ENCODE results near the gene ATMIN.

The ATMIN gene

GRCh38 chr16:81076566-81077075 lies 41.0 kb downstream of the ATMIN start:
- peak overlapping the region; percentile 41 for H3K9ac ChIP-seq (ENCODE audit: low read length)
- peak overlapping the region; percentile 84 for H3K4me3 ChIP-seq (ENCODE audit: low read depth, low read length)
- H3K4me1 ChIP-seq (ENCODE audit: control insufficient read depth in 1 of 2, insufficient read depth in 2 of 2, low read length in 2 of 2): peaks cover 7 to 16% of the 10 kb centered on the region in 2 experiments
- H3K4me2 ChIP-seq (ENCODE audit: low read length): peak overlapping the region; percentile 89
- no peaks in the 10 kb centered on the region for H3K9me3 ChIP-seq (ENCODE audit: insufficient read depth, low read depth, low read length)
- H3K36me3 ChIP-seq (ENCODE audit: control insufficient read depth in 1 of 2, insufficient read depth in 2 of 2, low read length in 2 of 2): no peaks in the 10 kb centered on the region
- no peak overlapping the region for H2AK5ac ChIP-seq (ENCODE audit: low read length)
- H3K27ac ChIP-seq (ENCODE audit: low read depth, low read length): peak overlapping the region; percentile 68
- H2AFZ ChIP-seq (ENCODE audit: insufficient read depth, low read length, poor library complexity): peak overlapping the region; percentile 86
- no CpG with 5 or more reads among the region's 27 CpGs for WGBS (ENCODE audit: extremely low coverage, insufficient coverage, insufficient read length)
- no peak overlapping the region for H3K14ac ChIP-seq (ENCODE audit: low read length)
- H3K27me3 ChIP-seq (ENCODE audit: insufficient read depth, low read length): no peaks in the 10 kb centered on the region
- H3K4ac ChIP-seq (ENCODE audit: low read depth, low read length): no peak overlapping the region
- no peak overlapping the region for H4K12ac ChIP-seq (ENCODE audit: low read depth, low read length)
- H4K91ac ChIP-seq (ENCODE audit: low read depth, low read length): peak overlapping the region; percentile 29
- no peak overlapping the region for H3K23ac ChIP-seq (ENCODE audit: low read length)
- no peak overlapping the region for H2BK120ac ChIP-seq (ENCODE audit: insufficient read depth, low read length, poor library complexity)
- peak overlapping the region; percentile 28 for H4K8ac ChIP-seq (ENCODE audit: low read depth, low read length)
- peak overlapping the region; percentile 32 for H2BK5ac ChIP-seq (ENCODE audit: low read depth, low read length, poor library complexity)
- peaks cover 3% of the 10 kb centered on the region for H3K79me2 ChIP-seq (ENCODE audit: control insufficient read depth, insufficient read depth, low read length, poor library complexity)
- H2BK12ac ChIP-seq (ENCODE audit: low read length): no peak overlapping the region
- DNase-seq: peak; percentile 75 to 79
- peaks cover 10% of the 10 kb centered on the region for H3K79me1 ChIP-seq (ENCODE audit: low read length)
- H3K18ac ChIP-seq (ENCODE audit: low read length): no peak overlapping the region

GRCh38 chr16:81077076-81077940 lies 41.7 kb downstream of the ATMIN start, which contains the start of gene C16orf46:
TSS of gene C16orf46 (minus strand) at chr16:81077238. CDS start at chr16:81063955, 13,283 bp downstream.
- Histone ChIP-seq H3K36me3 (ENCODE audit: control insufficient read depth in 1 of 2, insufficient read depth in 2 of 2, low read length in 2 of 2) (no peaks in the 10 kb centered on the region), H3K4me2 (ENCODE audit: low read length) (peak within 1 kb of the TSS; percentile 89), H3K18ac (ENCODE audit: low read length) (peak within 1 kb of the TSS; percentile 85), H3K79me1 (ENCODE audit: low read length) (peaks cover 10% of the 10 kb centered on the region), H4K12ac (ENCODE audit: low read depth, low read length) (peak within 1 kb of the TSS; percentile 94), H3K27me3 (ENCODE audit: insufficient read depth, low read length) (no peaks in the 10 kb centered on the region), H3K9me3 (ENCODE audit: insufficient read depth, low read depth, low read length) (no peaks in the 10 kb centered on the region), H2BK5ac (ENCODE audit: low read depth, low read length, poor library complexity) (peak within 1 kb of the TSS; percentile 74), H3K4ac (ENCODE audit: low read depth, low read length) (peak within 1 kb of the TSS; percentile 42), H3K27ac (ENCODE audit: low read depth, low read length) (peak within 1 kb of the TSS; percentile 88), H3K9ac (ENCODE audit: low read length) (peak within 1 kb of the TSS; percentile 87), H2BK12ac (ENCODE audit: low read length) (peak within 1 kb of the TSS; percentile 51), H3K79me2 (ENCODE audit: control insufficient read depth, insufficient read depth, low read length, poor library complexity) (peaks cover 3% of the 10 kb centered on the region), H3K23ac (ENCODE audit: low read length) (no peak within 1 kb of the TSS), H3K14ac (ENCODE audit: low read length) (peak within 1 kb of the TSS; percentile 90), H4K8ac (ENCODE audit: low read depth, low read length) (peak within 1 kb of the TSS; percentile 98), H3K4me3 (ENCODE audit: low read depth, low read length) (peak within 1 kb of the TSS; percentile 84), H3K4me1 (ENCODE audit: control insufficient read depth in 1 of 2, insufficient read depth in 2 of 2, low read length in 2 of 2) (peaks cover 4 to 13% of the 10 kb centered on the region in 2 experiments), H4K91ac (ENCODE audit: low read depth, low read length) (peak within 1 kb of the TSS; percentile 89), H2BK120ac (ENCODE audit: insufficient read depth, low read length, poor library complexity) (peak within 1 kb of the TSS; percentile 76), H2AFZ (ENCODE audit: insufficient read depth, low read length, poor library complexity) (peak within 1 kb of the TSS; percentile 87), H2AK5ac (ENCODE audit: low read length) (peak within 1 kb of the TSS; percentile 85)
- no CpG with 5 or more reads among the region's 59 CpGs for WGBS (ENCODE audit: extremely low coverage, insufficient coverage, insufficient read length)
- DNase-seq: peak; percentile 97 to 99

GRCh38 chr16:81080233-81080632 lies 44.6 kb downstream of the ATMIN start:
- peaks cover 3% of the 10 kb centered on the region for H3K79me2 ChIP-seq (ENCODE audit: control insufficient read depth, insufficient read depth, low read length, poor library complexity)
- no peak for DNase-seq
- WGBS (ENCODE audit: extremely low coverage, insufficient coverage, insufficient read length): no CpG with 5 or more reads among the region's 1 CpG

GRCh38 chr16:81081014-81081413 lies 45.4 kb downstream of the ATMIN start:
- no CpG with 5 or more reads among the region's 4 CpGs for WGBS (ENCODE audit: extremely low coverage, insufficient coverage, insufficient read length)
- no peaks in the 10 kb centered on the region for H3K27me3 ChIP-seq (ENCODE audit: insufficient read depth, low read length)
- H3K4me2 ChIP-seq (ENCODE audit: low read length): no peak overlapping the region
- H3K23ac ChIP-seq (ENCODE audit: low read length): no peak overlapping the region
- H3K9me3 ChIP-seq (ENCODE audit: insufficient read depth, low read depth, low read length): no peaks in the 10 kb centered on the region
- peaks cover 3 to 5% of the 10 kb centered on the region in 2 experiments for H3K36me3 ChIP-seq (ENCODE audit: control insufficient read depth in 1 of 2, insufficient read depth in 2 of 2, low read length in 2 of 2)
- no peak overlapping the region for H2BK12ac ChIP-seq (ENCODE audit: low read length)
- H2BK5ac ChIP-seq (ENCODE audit: low read depth, low read length, poor library complexity): no peak overlapping the region
- no peak overlapping the region for H3K4me3 ChIP-seq (ENCODE audit: low read depth, low read length)
- H3K14ac ChIP-seq (ENCODE audit: low read length): no peak overlapping the region
- H4K91ac ChIP-seq (ENCODE audit: low read depth, low read length): no peak overlapping the region
- H4K12ac ChIP-seq (ENCODE audit: low read depth, low read length): no peak overlapping the region
- no peak overlapping the region for H2AK5ac ChIP-seq (ENCODE audit: low read length)
- H3K79me2 ChIP-seq (ENCODE audit: control insufficient read depth, insufficient read depth, low read length, poor library complexity): peaks cover 3% of the 10 kb centered on the region
- no peak overlapping the region for H4K8ac ChIP-seq (ENCODE audit: low read depth, low read length)
- no peak overlapping the region for H3K27ac ChIP-seq (ENCODE audit: low read depth, low read length)
- H3K9ac ChIP-seq (ENCODE audit: low read length): no peak overlapping the region
- H3K79me1 ChIP-seq (ENCODE audit: low read length): peaks cover 8% of the 10 kb centered on the region
- no peak overlapping the region for H3K4ac ChIP-seq (ENCODE audit: low read depth, low read length)
- no peak for DNase-seq
- H3K4me1 ChIP-seq (ENCODE audit: control insufficient read depth in 1 of 2, insufficient read depth in 2 of 2, low read length in 2 of 2): peaks cover 4 to 7% of the 10 kb centered on the region in 2 experiments
- no peak overlapping the region for H2BK120ac ChIP-seq (ENCODE audit: insufficient read depth, low read length, poor library complexity)
- H2AFZ ChIP-seq (ENCODE audit: insufficient read depth, low read length, poor library complexity): no peak overlapping the region
- no peak overlapping the region for H3K18ac ChIP-seq (ENCODE audit: low read length)

More at GRCh38 chr16:81080233-81080632, 44.6 kb downstream of the ATMIN start:
- H3K4me1 ChIP-seq (ENCODE audit: control insufficient read depth in 1 of 2, insufficient read depth in 2 of 2, low read length in 2 of 2): peaks cover 4 to 7% of the 10 kb centered on the region in 2 experiments
- H2AK5ac ChIP-seq (ENCODE audit: low read length): no peak overlapping the region
- no peak overlapping the region for H3K4me2 ChIP-seq (ENCODE audit: low read length)
- H3K27ac ChIP-seq (ENCODE audit: low read depth, low read length): no peak overlapping the region
- no peak overlapping the region for H3K14ac ChIP-seq (ENCODE audit: low read length)
- H3K18ac ChIP-seq (ENCODE audit: low read length): no peak overlapping the region
- H3K9me3 ChIP-seq (ENCODE audit: insufficient read depth, low read depth, low read length): no peaks in the 10 kb centered on the region
- no peak overlapping the region for H4K91ac ChIP-seq (ENCODE audit: low read depth, low read length)
- H3K79me1 ChIP-seq (ENCODE audit: low read length): peaks cover 8% of the 10 kb centered on the region
- no peak overlapping the region for H2BK120ac ChIP-seq (ENCODE audit: insufficient read depth, low read length, poor library complexity)
- H3K4ac ChIP-seq (ENCODE audit: low read depth, low read length): no peak overlapping the region
- no peaks in the 10 kb centered on the region for H3K27me3 ChIP-seq (ENCODE audit: insufficient read depth, low read length)
- H3K9ac ChIP-seq (ENCODE audit: low read length): no peak overlapping the region
- no peak overlapping the region for H4K8ac ChIP-seq (ENCODE audit: low read depth, low read length)
- peaks cover 3 to 5% of the 10 kb centered on the region in 2 experiments for H3K36me3 ChIP-seq (ENCODE audit: control insufficient read depth in 1 of 2, insufficient read depth in 2 of 2, low read length in 2 of 2)
- H2BK12ac ChIP-seq (ENCODE audit: low read length): no peak overlapping the region
- H2BK5ac ChIP-seq (ENCODE audit: low read depth, low read length, poor library complexity): no peak overlapping the region
- no peak overlapping the region for H3K23ac ChIP-seq (ENCODE audit: low read length)
- no peak overlapping the region for H4K12ac ChIP-seq (ENCODE audit: low read depth, low read length)
- H3K4me3 ChIP-seq (ENCODE audit: low read depth, low read length): no peak overlapping the region
- no peak overlapping the region for H2AFZ ChIP-seq (ENCODE audit: insufficient read depth, low read length, poor library complexity)

Measured in trophoblast cell (in vitro differentiated cells and primary cell).